HG02938 (cell line): ENCODE results near the gene TNFRSF4.

Experiments
- ATAC-seq: cut with Tn5 transposase; IDR thresholded peaks from one replicate; pipeline ENCODE4 v1.9.1; 2021; ENCODE audit warnings: mild to moderate bottlenecking, moderate library complexity; ENCODE audit not compliant: unreplicated experiment

Gene TNFRSF4

GRCh38 chr1:1171161-1171545 is 42.8 kb downstream of the TNFRSF4 start:
- ATAC-seq: no peak

DNA sequence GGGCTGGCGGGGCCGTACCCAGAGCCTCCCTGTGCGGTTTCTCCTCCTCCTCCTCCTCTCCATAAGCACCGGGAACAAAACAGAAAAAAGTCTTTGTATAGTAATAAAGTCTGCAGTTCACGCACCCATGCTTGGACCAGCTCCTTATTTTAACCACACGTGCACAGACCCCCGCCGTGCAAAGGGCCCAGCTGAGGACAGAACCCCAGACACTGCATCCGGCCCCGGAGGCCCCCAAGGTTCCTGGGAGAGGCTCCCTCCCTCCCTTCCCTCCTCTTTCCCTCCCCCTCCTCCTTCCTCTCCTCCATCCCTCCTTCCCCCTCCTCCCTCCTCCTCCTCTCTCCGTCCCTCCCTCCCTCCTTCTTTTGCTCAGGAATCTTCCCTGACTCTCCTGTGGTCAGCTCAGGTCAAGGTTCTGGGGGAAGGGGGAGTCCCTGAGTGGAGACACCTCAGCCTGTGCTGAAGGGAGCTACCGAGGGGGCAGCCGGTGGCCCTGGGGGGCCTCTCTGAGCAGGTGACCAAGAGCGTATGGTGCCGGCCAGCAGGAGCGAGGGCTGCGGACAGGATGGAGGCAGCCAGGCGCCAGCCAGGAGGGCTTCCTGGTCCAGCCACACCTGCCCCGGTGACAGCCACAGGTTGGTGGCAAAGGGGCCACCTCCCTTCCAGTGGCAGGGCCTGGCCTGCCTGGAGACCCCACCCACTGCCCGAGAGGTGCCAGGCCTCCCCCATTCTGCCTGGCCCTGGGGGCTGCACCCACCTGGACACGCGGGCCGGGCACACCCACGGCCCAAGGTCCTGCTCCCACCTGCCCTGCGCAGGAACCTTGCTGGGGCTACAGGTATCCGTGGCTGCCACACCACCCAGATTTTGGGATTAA is 43.5 kb downstream of the TNFRSF4 start:
- ATAC-seq: no peak

DNA sequence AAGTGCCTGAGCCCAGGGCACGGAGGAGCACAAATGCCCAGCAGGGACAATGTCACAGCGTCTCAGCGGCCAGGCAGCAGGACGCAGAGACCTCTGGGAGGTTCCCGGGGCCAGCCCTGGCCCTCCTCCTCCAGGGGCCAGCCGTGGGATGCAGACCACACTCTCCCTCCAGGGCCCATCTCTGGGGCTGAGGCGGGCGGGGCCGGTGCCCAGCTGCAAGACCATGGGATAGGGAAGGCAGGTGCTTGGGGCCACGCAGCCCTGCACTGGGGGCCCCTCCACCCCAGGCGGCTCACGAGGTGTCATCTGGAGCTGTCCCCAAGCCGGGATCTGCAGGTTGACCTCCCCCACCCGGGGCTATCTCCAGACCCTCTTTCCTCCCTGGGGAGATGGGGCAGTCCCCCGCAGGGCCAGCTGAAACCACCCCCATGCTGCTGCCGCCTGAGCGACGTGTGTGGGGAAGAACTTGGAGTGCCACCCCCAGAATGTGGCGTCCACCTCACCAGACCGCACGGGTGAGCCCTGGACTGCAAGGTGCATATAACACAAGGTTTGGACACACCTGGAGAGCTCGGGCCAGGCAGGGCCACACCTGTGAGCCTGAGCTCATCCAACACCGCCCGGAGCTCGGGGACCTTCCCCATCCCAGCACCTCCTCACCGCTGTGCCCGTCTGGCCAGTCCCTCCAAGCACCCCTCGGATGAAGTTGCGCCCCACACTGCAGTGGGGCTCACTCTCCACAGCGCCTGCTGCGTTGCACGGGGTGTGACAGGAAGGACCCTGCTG is 44.3 kb downstream of the TNFRSF4 start:
- no peak for ATAC-seq

GRCh38 chr1:1168451-1169411 is 45.2 kb downstream of the TNFRSF4 start:
- ATAC-seq: no peak

GRCh38 chr1:1167841-1168450 is 46.0 kb downstream of the TNFRSF4 start:
- ATAC-seq: no peak

- ATAC-seq: no peak
Measured at GRCh38 chr1:1167398-1167821, 46.5 kb downstream of the TNFRSF4 start.

GRCh38 chr1:1166642-1167397 is 47.1 kb downstream of the TNFRSF4 start:
- ATAC-seq: no peak

DNA sequence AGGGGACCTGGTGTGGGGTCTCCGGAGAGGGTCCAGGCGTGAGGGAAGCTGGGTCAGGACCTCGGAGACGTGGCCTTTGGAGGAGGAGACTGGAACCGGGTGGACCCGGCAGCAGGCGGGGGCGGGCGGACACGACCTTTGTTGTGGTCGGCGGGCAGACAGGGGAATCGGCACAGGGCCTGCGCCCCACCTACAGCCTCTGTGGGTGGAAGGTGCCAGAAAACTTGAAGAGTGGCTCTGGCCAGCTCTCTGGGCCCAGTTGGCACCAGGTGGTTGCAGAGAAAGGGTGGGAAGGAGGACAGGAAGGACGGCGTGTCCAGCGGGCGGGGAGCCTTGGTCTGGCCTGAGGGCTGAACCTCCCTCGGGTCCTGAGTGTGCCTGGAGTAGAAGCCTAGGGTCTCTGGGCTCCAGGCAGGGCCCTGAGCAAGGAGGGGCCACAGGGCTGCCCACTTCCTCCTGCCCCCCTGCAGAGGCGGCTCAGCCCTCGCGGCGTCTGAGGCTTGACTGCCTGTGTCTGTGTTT is 48.0 kb downstream of the TNFRSF4 start:
- no peak for ATAC-seq

DNA sequence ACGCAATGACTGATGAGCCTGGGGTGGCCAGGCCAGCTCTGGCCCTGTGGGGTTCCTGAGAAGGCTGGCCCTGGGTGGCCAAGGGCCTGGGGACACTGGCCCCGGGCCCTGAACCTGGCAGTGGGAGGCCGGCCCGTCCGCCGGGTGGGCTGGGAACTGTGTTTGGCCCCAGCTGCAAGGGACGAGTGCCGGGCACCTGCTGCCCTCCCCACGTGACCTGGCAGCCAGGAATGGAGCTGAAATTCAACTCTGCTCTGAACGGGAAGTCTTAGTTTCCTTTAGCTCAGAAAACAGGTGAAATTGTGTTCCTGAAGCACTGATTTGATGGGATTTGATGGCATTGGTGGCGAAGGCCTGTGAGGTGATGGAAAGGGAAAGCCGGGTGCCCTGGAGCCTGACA is 48.5 kb downstream of the TNFRSF4 start:
- no peak for ATAC-seq

DNA sequence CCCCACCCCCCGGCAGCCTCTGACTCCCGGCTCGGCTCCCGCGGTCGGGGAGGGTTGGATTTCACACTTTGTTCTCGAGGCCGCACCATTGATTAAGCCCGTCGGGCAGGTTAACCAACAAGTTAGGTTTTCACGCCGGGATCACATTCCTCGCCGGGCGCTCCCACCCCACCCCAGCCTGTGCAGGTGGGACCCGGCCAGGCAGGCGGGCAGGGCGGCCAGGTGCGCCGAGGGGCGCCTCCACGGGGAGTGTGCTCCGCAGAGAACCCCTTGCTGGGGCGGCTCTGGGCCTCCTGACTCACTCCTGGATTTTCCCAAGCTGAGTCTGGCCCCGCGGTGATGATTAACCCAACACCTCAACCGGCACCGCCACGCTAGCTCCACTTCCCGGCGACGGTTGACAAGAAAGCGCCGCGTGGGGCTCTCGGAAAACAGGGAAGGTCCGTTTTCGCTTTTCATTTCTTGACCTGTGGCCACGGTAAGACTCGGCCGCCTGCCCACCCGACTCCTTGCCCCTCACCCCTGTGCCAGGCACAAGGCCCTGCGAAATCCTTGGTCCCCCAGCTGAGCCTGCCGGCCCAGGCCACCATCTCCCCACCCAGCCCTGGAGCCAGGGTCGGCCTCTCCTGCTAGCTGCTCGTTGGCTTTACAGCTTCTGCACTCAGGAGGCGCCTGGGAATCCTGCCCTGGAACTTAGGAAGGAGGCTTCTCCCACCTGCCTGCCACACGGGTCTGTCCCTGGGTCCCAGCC is 49.1 kb downstream of the TNFRSF4 start:
- ATAC-seq: no peak

GRCh38 chr1:1164361-1164700 is 49.6 kb downstream of the TNFRSF4 start:
- no peak for ATAC-seq

DNA sequence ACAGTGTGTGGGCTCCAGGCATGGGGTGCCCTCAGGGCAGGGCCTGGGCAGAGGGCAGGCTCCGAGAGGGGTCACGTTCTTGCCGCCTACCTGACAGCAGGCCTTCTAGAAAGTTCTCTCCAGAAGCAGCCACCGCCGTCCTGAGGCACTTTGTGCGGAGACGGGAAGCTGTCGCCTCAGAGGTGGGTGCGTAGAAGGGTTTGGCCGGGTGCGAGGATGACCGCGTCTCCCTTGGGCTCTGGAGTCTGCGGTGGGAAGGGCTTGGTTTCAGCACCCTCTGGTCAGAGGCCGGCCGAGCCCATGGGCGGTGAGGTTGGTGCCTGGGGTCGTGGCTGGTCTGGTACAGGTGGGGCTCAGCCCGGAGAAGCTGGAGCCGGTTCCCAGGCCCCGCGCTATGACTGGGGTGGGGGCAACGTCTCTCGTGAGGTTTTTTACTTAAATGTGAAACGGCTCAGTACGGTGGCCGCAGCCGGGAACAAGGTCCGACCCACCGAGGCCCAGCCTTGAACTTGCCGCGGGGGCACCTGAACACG is 50.3 kb downstream of the TNFRSF4 start:
- ATAC-seq: no peak

DNA sequence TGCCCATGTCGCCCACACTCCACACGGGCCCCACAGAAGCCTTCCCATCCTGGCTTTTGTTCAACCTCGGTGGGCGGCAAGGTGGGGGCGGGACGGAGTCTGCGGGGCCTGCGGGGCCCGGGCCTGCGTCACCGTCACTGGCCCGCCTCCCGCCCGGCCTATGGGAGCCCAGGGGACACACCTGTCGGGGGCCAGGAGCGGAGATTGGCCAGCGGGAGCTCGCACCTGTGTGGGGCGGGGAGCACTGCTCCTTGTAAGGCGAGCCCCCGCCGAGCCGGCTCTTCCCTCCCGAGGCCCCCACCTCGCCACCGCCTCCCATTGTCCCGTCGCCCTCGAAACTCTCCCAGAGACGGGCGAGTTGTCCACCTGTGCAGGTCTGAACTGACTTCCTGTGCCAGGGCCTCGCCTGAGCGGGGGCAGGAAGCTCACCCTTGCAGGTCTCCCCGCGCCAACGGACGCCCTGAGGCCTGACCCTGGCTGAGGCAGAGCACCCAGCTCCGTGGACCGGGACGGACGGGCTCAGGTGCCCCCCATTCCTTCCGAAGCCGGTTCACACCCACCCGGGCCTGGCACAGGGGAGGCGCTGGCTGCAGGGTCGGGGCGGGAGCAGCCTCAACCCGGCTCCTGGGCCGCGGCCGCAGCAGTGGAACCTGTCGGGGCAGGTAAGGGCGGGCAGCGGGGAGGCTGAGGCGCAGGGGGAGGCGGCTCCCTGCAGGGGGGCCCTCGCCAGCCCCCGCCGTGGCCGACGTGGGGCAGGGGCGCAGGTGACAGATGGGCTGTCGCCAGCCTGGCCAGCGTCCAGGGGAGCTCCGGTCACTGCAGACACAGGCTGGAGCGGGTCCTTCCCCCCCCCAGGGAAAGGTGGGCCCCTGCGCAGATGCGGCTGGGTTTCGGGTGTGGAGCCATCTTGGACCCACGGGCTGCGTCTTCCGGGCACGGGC is 51.1 kb downstream of the TNFRSF4 start:
- ATAC-seq: no peak

DNA sequence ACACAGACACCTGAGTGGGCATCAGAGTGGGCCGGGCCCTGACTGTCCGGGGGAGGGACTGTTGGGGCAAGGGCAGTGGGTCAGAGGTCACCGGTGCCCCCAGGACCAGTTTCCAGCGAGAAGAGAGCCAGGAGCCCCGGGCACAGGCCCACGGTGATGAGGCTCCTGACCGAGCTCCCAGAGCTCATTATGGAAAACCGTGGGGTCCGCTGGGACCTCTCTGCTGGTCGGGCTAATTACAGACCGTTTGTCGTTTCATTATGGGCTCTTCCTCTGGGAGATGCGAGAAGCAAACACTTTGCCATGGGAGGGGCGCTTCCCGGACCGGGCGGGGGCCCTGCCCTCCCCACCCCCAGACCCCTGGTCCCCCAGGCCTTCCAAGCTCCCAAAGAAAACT is 52.3 kb downstream of the TNFRSF4 start:
- ATAC-seq: no peak
